ENCODE measurements around the gene CT55.

GRCh38 chrX:135191838-135192237 is 20.6 kb upstream of the CT55 start:
- TF ChIP-seq, protein P1, sequence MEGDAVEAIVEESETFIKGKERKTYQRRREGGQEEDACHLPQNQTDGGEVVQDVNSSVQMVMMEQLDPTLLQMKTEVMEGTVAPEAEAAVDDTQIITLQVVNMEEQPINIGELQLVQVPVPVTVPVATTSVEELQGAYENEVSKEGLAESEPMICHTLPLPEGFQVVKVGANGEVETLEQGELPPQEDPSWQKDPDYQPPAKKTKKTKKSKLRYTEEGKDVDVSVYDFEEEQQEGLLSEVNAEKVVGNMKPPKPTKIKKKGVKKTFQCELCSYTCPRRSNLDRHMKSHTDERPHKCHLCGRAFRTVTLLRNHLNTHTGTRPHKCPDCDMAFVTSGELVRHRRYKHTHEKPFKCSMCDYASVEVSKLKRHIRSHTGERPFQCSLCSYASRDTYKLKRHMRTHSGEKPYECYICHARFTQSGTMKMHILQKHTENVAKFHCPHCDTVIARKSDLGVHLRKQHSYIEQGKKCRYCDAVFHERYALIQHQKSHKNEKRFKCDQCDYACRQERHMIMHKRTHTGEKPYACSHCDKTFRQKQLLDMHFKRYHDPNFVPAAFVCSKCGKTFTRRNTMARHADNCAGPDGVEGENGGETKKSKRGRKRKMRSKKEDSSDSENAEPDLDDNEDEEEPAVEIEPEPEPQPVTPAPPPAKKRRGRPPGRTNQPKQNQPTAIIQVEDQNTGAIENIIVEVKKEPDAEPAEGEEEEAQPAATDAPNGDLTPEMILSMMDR (IDR thresholded peaks at IDR 0.05) = no peak
- TF ChIP-seq POLR2A (IDR thresholded peaks at IDR 0.05) = no peak

Measured in tibial nerve (tissue), 3 donors.